CD4-positive, alpha-beta T cell treated with Interleukin-4 for 1 hour (primary cell): Measurements from ENCODE around the gene USH1C.

Source experiments
- DNase-seq, 2 donors: peaks; one replicate each; pipeline ENCODE4 v3.0.0-alpha.2; 2020 to 2022

The USH1C gene

GRCh38 chr11:17544181-17544622 is at the start of gene USH1C:
USH1C (minus strand) TSS chr11:17544416; CDS start chr11:17544307, 109 bp downstream.
- no peak for DNase-seq

- DNase-seq = peak in 1 of 2 donors; percentile 9
These were observed 49.4 kb upstream of the USH1C start for GRCh38 chr11:17593466-17594245.

- peak in 1 of 2 donors; percentile 4 for DNase-seq
These were observed 47.1 kb upstream of the USH1C start for GRCh38 chr11:17591293-17591692.

GRCh38 chr11:17590463-17590862 is 46.2 kb upstream of the USH1C start:
- DNase-seq = peak in 1 of 2 donors; percentile 3

GRCh38 chr11:17588721-17589120 is 44.5 kb upstream of the USH1C start:
- no peak for DNase-seq

- DNase-seq = peak in 1 of 2 donors; percentile 1
These were observed 44.0 kb upstream of the USH1C start for GRCh38 chr11:17588166-17588565.

GRCh38 chr11:17585911-17586695 is 41.9 kb upstream of the USH1C start:
- DNase-seq = peak in 1 of 2 donors; percentile 10

- DNase-seq = no peak
These were observed 37.5 kb upstream of the USH1C start for GRCh38 chr11:17581732-17582053.

DNA sequence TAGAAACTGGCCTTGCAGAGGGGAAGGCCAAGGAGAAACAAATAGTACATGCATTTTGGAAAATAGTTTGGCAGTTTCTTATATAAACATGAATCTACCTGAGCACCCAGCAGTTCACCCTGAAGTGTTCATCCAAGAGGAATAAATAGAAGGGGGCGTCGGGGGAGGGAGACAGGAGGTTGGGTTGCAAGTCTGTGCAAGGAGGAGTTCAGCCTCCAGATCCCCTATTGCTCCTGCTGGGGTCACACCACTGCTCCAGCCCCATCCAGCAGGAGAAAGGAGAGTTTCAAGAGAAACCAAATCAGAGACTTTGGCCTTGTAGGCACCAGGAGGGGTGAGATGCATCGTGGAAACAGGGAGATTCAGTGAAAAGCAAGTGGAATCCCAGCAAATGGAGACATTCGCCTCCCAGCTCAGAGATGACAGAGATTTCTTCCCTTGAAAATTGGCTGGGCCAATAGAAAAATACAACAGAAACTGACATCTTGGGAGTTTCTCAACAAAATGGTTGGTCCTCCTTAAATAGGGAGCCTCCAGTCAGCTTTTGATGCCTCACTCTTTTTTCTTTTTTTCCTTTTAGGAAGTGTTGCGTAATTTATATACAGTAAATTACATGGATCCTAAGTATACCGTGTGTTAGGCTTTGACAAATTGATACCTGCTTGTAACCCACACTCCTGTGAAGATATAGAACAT is 37.0 kb upstream of the USH1C start:
- DNase-seq = peak in 1 of 2 donors; percentile 1

DNA sequence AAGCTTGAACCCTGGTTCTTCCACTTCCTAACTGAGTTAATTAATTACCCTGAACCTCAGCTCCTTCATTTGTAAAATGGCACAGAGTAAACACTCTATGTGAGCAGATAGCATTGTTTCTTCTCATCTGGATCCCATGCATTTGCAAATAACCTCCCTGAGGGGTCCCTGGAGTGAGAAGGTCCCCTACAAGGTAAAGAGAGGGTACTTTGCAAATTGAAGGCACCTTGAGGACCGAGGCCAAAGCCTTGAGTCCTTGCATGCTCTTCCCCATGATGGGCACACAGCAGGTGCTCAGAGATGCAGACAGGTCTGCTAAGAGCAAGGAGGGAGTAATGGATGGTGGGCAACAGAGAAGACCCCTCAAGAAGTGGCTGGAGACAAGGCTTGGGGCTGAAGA is 36.1 kb upstream of the USH1C start:
- peak in 1 of 2 donors; percentile 8 for DNase-seq

- peak in 1 of 2 donors; percentile 7 for DNase-seq
These were observed 35.2 kb upstream of the USH1C start for GRCh38 chr11:17579451-17579850.

GRCh38 chr11:17578958-17579357 is 34.7 kb upstream of the USH1C start:
- peak in 1 of 2 donors; percentile 6 for DNase-seq

- peak in 1 of 2 donors; percentile 10 for DNase-seq
These were observed 34.1 kb upstream of the USH1C start for GRCh38 chr11:17578296-17578695.

DNA sequence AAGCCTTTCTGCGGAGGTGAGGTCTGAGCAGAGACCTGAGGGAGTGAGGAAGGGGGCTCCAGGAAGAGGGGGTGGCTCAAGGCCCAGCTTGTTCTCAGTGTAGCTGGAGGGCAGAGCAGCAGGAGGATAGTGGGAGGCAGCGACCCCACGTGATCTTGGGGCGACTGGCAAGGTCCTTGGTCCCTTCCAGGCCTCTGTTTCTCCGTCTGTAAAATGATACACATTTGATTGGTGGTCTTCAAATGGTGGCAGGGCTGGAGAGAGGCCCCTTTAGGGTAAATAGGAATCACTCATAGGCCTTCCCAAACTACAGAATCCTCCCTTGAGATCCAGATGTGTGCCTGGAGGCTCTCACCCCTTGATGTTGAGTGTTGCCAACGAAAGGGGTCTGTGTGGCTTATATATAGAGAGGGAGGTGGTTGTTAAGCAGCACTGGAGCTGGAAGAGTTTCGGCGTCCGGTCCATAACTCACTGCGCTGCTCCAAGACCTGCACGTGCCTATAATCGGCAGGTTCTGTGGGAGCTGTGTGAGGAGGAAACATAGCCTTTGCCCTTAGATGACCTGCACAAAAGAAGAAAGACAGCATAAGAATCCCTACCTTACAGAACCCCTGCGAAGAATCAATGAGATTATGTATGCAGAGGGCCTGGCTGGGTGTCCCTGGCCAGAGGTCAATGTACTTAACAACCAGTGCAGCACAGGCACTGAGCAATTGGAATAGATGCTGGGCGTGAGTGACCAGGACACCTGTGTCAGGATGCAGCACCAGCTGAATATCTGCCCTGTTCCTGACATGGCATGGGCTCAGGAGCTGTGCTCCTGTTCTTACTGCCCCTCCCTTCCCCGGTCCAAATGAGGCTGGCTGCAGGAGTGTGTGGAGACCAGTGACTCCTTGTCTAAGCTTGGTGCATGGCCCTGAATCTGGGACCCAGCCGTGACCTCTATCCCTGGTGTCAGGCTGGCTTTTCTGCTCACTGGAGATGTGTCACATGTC is 31.5 kb upstream of the USH1C start:
- peak in 1 of 2 donors; percentile 8 for DNase-seq

- peak in 1 of 2 donors; percentile 10 for DNase-seq
These were observed 30.2 kb upstream of the USH1C start for GRCh38 chr11:17574141-17575091.

DNA sequence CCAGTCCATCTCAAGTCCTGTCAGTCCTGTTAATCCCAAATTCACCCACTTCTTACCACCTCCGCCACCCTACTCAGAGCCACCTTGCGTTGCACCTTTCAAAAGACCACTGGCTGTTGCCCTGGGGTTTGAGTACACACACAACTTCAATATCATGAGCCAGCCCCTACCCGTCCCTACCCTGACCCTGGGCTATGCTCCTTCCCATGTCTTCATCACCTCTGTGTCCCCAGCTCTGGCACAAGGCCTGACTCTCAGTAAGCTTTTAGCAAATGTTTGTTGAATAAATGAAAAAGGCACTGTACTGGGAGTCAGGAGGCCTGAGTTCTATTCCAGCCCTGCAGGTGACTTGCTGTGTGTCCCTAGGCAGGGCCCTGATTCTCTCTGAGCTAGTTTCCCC is 29.3 kb upstream of the USH1C start:
- DNase-seq = peak in 1 of 2 donors; percentile 3

- DNase-seq = peak in 1 of 2 donors; percentile 2
These were observed 28.7 kb upstream of the USH1C start for GRCh38 chr11:17572791-17573460.

GRCh38 chr11:17572359-17572690 is 28.1 kb upstream of the USH1C start:
- peak in 1 of 2 donors; percentile 10 for DNase-seq

DNA sequence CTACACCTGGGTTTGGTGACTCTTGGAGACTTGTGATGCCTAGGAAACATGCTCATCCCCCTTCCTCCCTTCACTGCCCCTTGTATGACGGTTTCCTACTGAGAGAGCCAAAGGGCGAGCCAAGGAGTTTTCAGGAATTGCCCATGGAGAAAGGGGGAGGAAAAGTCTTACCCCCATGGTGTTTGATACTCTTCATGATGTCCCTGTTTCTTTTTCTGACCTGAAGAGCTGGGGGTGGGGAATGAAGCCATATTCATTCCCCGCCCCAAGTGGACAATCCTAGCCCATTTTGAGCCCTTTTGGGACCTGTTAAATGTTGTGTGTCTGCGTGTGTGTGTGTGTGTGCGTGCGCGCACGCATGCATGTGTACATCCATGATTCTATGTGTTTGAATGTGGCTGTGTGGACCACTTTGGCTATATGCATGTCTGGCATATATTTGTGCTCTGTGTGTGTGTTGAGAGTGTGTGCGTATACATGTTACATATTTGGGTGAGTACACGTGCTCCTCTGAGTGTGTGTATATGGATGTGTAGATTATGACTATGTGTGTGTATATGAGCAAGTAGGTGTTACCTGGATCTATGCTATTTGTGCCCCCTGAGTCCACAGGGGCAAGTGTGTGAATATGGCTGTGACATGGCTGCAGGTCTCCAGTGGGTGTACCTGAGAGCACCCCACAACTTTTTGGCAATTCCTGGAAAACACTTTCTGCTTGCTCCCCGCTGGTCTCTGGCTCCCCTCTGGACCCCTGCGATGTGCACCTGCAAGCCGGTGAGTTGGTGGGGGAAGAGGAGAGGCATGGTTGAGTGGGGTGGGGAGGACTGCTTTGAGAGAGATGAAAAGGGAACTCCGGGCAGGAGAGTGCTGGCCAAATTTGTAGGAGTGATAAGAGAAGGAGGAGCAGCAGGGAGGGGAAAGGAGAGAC is 27.5 kb upstream of the USH1C start:
- DNase-seq = peak in 1 of 2 donors; percentile 3
